Neural cell (in vitro differentiated cells): Measurements from ENCODE around the gene CENPP. TPM values are rescaled to one million over a fixed set of nuclear protein-coding genes. Genes with fewer than 3 reads are reported as not detected.

ENCODE experiments used
- H2AFZ ChIP-seq: fragments of 200-600, 300-800 bp; sonication (generic), shearing (Covaris generic); 2 replicates; pipeline ENCODE4 v1.6.0; 2014; ENCODE audit warnings: low read depth, mild to moderate bottlenecking, antibody characterized with exemption, low read length, moderate library complexity
- H3F3A ChIP-seq: fragments of 200-600 bp; shearing (Covaris generic); 2 replicates; pipeline ENCODE4 v1.6.1; 2016; ENCODE audit warnings: mild to moderate bottlenecking, moderate library complexity, mixed read lengths, antibody characterized with exemption, low read length; ENCODE audit not compliant: insufficient read depth, poor library complexity, severe bottlenecking
- H3K27ac ChIP-seq: fragments of 200-600, 300-800 bp; sonication (generic), shearing (Covaris generic); 2 replicates; pipeline ENCODE4 v1.5.1; 2014; ENCODE audit warnings: mild to moderate bottlenecking, low read length, moderate library complexity
- H3K27me3 ChIP-seq: fragments of 300-800, 200-600 bp; sonication (generic), shearing (Covaris generic); 2 replicates; pipeline ENCODE4 v1.6.0; 2014; ENCODE audit warnings: mild to moderate bottlenecking, low read depth, low read length, moderate library complexity; ENCODE audit not compliant: insufficient read depth
- H3K36me3 ChIP-seq: fragments of 300-800, 200-600 bp; sonication (generic), shearing (Covaris generic); 2 replicates; pipeline ENCODE4 v1.5.1; 2014; ENCODE audit warnings: mild to moderate bottlenecking, antibody characterized with exemption, low read length, moderate library complexity; ENCODE audit not compliant: insufficient read depth
- H3K4me2 ChIP-seq: fragments of 300-800, 200-600 bp; sonication (generic), shearing (Covaris generic); 2 replicates; pipeline ENCODE4 v1.6.0; 2014; ENCODE audit warnings: mild to moderate bottlenecking, low read length
- H3K4me3 ChIP-seq: fragments of 300-800, 200-600 bp; sonication (generic), shearing (Covaris generic); 2 replicates; pipeline ENCODE4 v1.5.1; 2014; ENCODE audit warnings: mild to moderate bottlenecking, low read length, moderate library complexity
- H3K79me2 ChIP-seq: fragments of 200-600 bp; shearing (Covaris generic); replicated peaks from 2 replicates; pipeline ENCODE4 v1.6.0; 2014; ENCODE audit warnings: mild to moderate bottlenecking, low read length, moderate library complexity; ENCODE audit not compliant: insufficient read depth
- H3K9ac ChIP-seq: fragments of 300-800, 200-600 bp; sonication (generic), shearing (Covaris generic); 2 replicates; pipeline ENCODE4 v1.6.1; 2016; ENCODE audit warnings: mild to moderate bottlenecking, low read length, mixed read lengths
- H3K9me2 ChIP-seq: fragments of 200-600 bp; shearing (Covaris generic); 2 replicates; pipeline ENCODE4 v1.6.1; 2016; ENCODE audit warnings: mild to moderate bottlenecking, low read length, mixed read lengths; ENCODE audit not compliant: insufficient read depth
- H3K9me3 ChIP-seq: fragments of 200-600, 300-800 bp; sonication (generic), shearing (Covaris generic); 2 replicates; pipeline ENCODE4 v1.6.1; 2016; ENCODE audit warnings: mild to moderate bottlenecking, mixed run types, low read length, moderate library complexity, mixed read lengths
- H4K20me1 ChIP-seq: fragments of 200-600 bp; shearing (Covaris generic); 2 replicates; pipeline ENCODE4 v1.6.1; 2016; ENCODE audit warnings: mild to moderate bottlenecking, mixed run types; ENCODE audit not compliant: insufficient read depth
- CTCF ChIP-seq: fragments of 450-650 bp; IDR thresholded peaks from 2 replicates; pipeline ENCODE4 v1.5.1; 2014; ENCODE audit warnings: antibody characterized with exemption, mild to moderate bottlenecking, moderate library complexity; ENCODE audit not compliant: poor library complexity, severe bottlenecking
- EP300 ChIP-seq: fragments of 450-650 bp; conservative IDR thresholded peaks from 2 replicates; pipeline ENCODE4 v1.6.1; 2014; ENCODE audit warnings: antibody characterized with exemption, mild to moderate bottlenecking, moderate library complexity; ENCODE audit not compliant: poor library complexity, severe bottlenecking
- EZH2 ChIP-seq: fragments of 200-600, 300-800 bp; shearing (Covaris generic), sonication (generic); IDR thresholded peaks from 2 replicates; pipeline ENCODE4 v1.6.1; 2014; ENCODE audit warnings: antibody characterized with exemption, low read length, borderline replicate concordance, mild to moderate bottlenecking; ENCODE audit not compliant: insufficient read depth, poor library complexity, severe bottlenecking
- MXI1 ChIP-seq: fragments of 450-650 bp; conservative IDR thresholded peaks from 2 replicates; pipeline ENCODE4 v1.6.1; 2014; ENCODE audit warnings: antibody characterized with exemption, mild to moderate bottlenecking; ENCODE audit not compliant: poor library complexity, severe bottlenecking
- POLR2AphosphoS5 ChIP-seq: IDR thresholded peaks from 2 replicates; pipeline ENCODE4 v1.6.1; 2012
- RAD21 ChIP-seq: fragments of 450-650 bp; conservative IDR thresholded peaks from 2 replicates; pipeline ENCODE4 v1.6.1; 2014; ENCODE audit warnings: antibody characterized with exemption, mild to moderate bottlenecking, moderate library complexity
- REST ChIP-seq: IDR thresholded peaks from 2 replicates; pipeline ENCODE4 v1.6.1; 2012; ENCODE audit warnings: borderline replicate concordance
- SMC3 ChIP-seq: fragments of 450-650 bp; conservative IDR thresholded peaks from 2 replicates; pipeline ENCODE4 v1.6.1; 2014; ENCODE audit warnings: antibody characterized with exemption, mild to moderate bottlenecking, moderate library complexity; ENCODE audit not compliant: poor library complexity
- TAF1 ChIP-seq: IDR thresholded peaks from 2 replicates; pipeline ENCODE4 v1.6.1; 2012; ENCODE audit warnings: low read depth
- polyA plus RNA-seq: library from polyadenylated mRNA; depleted of rRNA; stranded (reverse); fragments of >200 nt; gene quantifications from 2 replicates; pipeline ENCODE4 v1.2.3, GENCODE V29; 2014

The CENPP gene
- polyA plus RNA-seq, 1 donor from 2014 or later = 5.0 TPM

- Histone ChIP-seq H3K9me2 (no peaks in the 10 kb centered on the region), H3K27me3 (no peaks in the 10 kb centered on the region), H4K20me1 (no peaks in the 10 kb centered on the region), H3K9ac (no peak overlapping the region), H3K4me3 (no peak overlapping the region), H3K79me2 (no peaks in the 10 kb centered on the region), H3K36me3 (no peaks in the 10 kb centered on the region), H3K9me3 (no peaks in the 10 kb centered on the region), H3K4me2 (no peak overlapping the region), H2AFZ (no peak overlapping the region), H3F3A (no peaks in the 10 kb centered on the region), H3K27ac (no peak overlapping the region)
- TF ChIP-seq EP300 (no peak), SMC3 (no peak), CTCF (no peak)
These were observed 181.3 kb downstream of the CENPP start for GRCh38 chr9:92507005-92507404.

GRCh38 chr9:92507496-92507895 lies 181.7 kb downstream of the CENPP start:
- no peak for TF ChIP-seq EZH2
- TF ChIP-seq CTCF = no peak
- no peak for TF ChIP-seq EP300
- no peak for TF ChIP-seq SMC3
- TF ChIP-seq TAF1 = no peak
- no peak for TF ChIP-seq RAD21
- no peak for TF ChIP-seq POLR2AphosphoS5
- TF ChIP-seq MXI1 = no peak
- no peak for TF ChIP-seq REST
- H3K9ac ChIP-seq = no peak overlapping the region
- H3K27me3 ChIP-seq = no peaks in the 10 kb centered on the region
- H2AFZ ChIP-seq = no peak overlapping the region
- H3K9me3 ChIP-seq = no peaks in the 10 kb centered on the region
- H4K20me1 ChIP-seq = no peaks in the 10 kb centered on the region
- no peak overlapping the region for H3K4me2 ChIP-seq
- H3K27ac ChIP-seq = no peak overlapping the region
- no peaks in the 10 kb centered on the region for H3K9me2 ChIP-seq
- H3F3A ChIP-seq = no peaks in the 10 kb centered on the region
- H3K4me3 ChIP-seq = no peak overlapping the region
- no peaks in the 10 kb centered on the region for H3K36me3 ChIP-seq
- H3K79me2 ChIP-seq = no peaks in the 10 kb centered on the region
